SH-SY5Y (cell line): ENCODE results near the gene EPC2.

Experiments used
- GATA2 ChIP-seq: IDR thresholded peaks from 2 replicates; pipeline ENCODE4 v1.6.1; 2011; ENCODE audit warnings: mild to moderate bottlenecking, low read depth, low read length
- GATA3 ChIP-seq: IDR thresholded peaks from 2 replicates; pipeline ENCODE4 v1.6.1; 2011; ENCODE audit warnings: low read depth, mild to moderate bottlenecking, low read length, moderate library complexity

DNA sequence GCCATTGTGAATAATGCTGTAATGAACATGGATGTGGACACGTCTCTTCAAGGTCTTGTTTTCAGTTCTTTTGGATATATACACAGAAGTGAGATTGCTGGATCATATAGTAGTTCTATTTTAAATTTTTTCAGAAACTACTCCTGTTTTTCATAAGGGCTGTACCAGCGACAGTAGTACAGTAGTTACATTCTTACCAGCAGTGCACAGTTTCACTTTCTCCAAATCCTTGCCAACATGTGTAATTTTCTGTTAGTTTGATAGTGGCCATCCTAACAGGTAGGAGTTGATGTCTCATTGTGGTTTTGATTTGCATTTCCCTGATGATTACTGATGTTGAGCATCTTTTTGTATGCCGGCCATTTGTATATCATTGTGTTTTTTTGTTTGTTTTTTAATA lies 81.7 kb downstream of the EPC2 start:
- TF ChIP-seq GATA2: no peak
- TF ChIP-seq GATA3: no peak
